ENCODE measurements around the gene MARCHF2.
"Not testable (repeated sequence)": the region's sequence is repeated elsewhere in the genome, so short reads cannot be mapped to it uniquely, and the experiment has no call there.

Gene MARCHF2, protein sequence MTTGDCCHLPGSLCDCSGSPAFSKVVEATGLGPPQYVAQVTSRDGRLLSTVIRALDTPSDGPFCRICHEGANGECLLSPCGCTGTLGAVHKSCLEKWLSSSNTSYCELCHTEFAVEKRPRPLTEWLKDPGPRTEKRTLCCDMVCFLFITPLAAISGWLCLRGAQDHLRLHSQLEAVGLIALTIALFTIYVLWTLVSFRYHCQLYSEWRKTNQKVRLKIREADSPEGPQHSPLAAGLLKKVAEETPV

DNA sequence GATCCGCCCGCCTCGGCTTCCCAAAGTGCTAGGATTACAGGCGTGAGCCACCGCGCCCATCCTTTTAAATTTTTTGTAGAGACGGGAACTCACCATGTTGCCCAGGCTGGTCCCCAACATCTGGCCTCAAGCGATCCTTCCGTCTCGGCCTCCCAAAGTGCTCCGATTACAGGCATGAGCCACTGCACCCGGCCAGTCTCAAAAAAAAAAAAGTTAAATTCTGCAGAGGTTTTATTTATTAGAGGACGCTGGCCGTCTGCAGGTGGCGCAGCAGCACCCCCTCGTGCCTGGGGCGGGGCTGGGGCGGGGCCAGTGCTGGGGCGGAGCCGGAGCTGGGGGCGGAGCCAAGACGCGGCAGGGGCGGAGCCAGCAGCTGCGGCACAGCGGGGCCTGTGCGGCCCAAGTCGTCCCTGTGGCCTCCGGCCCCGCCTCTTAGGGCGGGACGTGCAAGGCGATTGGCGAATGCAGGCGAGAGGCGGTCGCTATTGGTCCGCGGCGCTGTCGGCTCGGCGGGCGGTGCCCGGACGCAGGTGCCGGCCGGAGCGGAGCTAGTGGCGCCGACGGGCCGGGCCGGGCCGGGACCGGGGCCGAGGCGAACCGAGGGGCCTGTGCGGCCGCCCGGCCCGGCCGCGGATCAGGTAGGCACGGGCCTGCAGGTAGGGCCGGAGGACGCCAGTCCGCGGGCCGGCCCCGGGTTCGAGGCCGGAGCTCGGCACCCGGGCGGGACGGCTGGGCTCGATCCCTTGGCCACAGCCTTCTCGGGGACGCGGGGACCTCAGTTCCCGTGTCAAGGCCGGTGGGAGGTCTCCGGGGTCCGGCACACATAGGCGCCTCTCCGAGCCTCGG lies at the start of gene MARCHF2:
Gene MARCHF2 (plus strand): TSS at position 523 of the 846 bp plus-strand sequence. CDS start 8,536 bp downstream, outside the sequence.
- DNase-seq (ENCODE audit: low spot score), result peak; percentile 99

DNA sequence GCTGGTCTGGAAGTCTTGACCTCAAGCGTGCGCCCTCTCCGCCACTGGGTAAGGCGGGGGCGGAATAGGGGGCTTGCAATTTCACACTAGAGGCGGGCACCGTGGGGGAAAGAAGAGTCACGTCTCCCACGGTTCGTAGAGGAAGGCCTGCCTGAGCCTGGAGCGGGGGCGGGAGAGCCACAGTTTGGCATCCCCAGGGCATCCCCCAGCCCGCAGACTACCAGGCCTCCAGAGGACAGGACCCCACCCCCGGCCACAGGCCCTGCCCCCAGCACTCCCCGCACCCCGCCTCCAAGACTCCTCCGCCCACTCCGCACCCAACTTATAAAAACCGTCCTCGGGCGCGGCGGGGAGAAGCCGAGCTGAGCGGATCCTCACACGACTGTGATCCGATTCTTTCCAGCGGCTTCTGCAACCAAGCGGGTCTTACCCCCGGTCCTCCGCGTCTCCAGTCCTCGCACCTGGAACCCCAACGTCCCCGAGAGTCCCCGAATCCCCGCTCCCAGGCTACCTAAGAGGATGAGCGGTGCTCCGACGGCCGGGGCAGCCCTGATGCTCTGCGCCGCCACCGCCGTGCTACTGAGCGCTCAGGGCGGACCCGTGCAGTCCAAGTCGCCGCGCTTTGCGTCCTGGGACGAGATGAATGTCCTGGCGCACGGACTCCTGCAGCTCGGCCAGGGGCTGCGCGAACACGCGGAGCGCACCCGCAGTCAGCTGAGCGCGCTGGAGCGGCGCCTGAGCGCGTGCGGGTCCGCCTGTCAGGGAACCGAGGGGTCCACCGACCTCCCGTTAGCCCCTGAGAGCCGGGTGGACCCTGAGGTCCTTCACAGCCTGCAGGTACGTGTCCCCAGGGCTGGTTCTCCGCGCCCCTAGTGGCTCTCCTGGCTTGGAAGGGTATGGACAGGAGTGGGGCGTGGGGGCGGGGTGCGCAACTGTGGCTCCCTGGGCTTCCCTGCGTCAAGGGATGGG lies 49.0 kb upstream of the MARCHF2 start, which contains the start of gene ANGPTL4:
Gene ANGPTL4 (plus strand): TSS at position 353 of the 969 bp plus-strand sequence. CDS start 167 bp downstream, at position 520.
- peak; percentile 65 for DNase-seq (ENCODE audit: low spot score)

DNA sequence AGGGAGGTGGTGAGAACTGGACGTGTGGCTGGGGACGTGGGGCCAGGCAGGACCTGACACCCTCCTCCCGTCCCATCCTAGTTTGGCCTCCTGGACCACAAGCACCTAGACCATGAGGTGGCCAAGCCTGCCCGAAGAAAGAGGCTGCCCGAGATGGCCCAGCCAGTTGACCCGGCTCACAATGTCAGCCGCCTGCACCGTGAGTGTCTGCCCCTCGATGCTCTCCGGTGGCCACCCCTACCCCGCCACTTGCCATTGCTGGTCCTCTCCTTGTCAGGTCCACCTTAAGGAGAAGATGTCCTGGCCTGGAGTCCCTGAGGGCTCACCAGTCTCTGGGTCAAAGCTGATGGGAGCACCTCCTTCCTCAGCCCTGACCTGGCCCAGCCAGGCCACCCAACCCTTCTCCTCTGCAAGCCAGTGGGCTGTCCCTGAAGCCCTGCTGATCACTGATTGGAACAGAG lies 47.0 kb upstream of the MARCHF2 start:
- no peak for DNase-seq (ENCODE audit: low spot score)

DNA sequence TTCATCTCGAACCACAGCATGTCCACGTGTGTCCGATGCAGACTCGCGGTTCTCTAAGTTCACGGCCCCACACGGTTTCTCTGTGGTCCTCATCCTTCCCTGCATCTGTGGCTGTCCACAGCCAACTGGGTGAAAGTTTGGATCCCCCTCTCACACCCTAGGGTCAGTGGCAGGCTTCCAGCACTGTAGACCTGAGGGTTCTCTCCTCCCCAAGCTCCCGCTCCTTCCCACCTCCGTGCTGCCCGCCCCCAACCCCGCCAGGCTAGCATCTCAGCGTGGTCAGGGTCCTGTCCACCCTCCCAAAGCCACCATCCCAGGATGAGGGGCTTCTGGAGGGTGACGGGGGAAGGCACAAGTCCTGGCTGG lies 46.2 kb upstream of the MARCHF2 start:
- DNase-seq (ENCODE audit: low spot score), result peak; percentile 47

DNA sequence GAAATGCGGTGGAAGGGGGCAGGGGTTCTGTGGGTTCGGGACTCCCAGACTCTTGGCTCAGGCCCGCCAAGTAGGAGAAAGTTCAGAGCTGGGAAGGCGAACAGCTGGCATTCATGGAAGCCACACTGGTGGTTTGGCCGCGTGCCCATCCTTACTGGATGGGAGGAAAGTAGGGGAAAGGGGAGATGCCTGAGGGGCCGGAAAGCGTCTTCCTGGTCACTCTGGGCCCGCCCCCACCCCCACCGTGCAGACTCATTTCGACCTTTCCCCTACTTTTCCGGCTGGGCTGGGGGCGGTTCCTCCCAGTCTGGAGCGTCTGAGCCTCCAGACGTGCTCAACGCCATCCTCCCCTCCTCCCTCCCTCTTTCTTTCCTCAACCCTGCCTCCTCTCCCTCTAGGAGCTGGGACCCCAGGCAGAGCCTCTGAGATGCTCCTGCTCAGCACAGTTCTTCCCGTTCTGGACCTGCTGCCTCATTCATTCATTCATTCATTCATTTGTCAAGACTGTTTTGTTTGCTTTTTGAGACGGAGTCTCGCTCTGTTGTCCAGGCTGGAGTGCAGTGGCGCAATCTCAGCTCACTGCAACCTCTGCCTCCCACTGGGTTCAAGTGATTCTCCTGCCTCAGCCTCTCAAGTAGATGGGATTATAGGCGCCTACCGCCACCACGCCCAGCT lies 45.6 kb upstream of the MARCHF2 start:
- peak; percentile 89 for DNase-seq (ENCODE audit: low spot score)

DNA sequence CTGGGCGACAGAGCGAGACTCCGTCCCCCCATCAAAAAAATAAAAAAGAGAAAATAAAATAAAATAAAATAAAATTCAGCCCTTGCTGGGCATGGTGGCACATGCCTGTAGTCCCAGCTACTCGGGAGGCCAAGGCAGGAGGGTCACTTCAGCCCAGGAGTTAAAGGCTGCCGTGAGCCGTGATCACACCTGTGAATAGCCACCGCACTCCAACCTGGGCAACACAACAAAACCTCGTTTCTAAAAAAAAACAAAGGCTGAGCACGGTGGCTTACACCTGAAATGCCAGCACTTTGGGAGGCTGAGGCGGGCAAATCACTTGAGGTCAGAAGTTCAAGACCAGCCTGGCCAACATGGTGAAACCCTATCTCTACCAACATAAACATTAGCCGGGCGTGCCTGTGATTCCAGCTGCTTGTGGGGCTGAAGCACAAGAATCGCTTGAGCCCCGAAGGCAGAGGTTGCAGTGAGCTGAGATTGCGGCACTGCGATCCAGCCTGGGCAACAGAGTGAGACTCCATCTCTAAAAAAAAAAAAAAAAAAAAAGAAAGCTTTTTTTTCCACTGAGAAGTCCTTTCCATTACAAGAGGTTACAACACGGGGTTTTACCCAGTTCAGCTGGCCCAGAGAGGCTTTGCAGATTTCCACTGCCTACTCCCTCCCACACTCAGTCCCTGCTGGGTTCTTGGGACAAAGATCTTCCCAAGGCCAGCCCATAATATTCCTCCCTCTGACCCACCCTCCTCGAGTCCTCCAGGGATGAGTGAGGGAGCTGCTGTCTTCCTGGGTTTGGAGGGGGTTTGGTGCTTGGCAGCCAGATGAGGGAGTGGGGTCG lies 42.7 kb upstream of the MARCHF2 start:
- DNase-seq (ENCODE audit: low spot score), result no peak

DNA sequence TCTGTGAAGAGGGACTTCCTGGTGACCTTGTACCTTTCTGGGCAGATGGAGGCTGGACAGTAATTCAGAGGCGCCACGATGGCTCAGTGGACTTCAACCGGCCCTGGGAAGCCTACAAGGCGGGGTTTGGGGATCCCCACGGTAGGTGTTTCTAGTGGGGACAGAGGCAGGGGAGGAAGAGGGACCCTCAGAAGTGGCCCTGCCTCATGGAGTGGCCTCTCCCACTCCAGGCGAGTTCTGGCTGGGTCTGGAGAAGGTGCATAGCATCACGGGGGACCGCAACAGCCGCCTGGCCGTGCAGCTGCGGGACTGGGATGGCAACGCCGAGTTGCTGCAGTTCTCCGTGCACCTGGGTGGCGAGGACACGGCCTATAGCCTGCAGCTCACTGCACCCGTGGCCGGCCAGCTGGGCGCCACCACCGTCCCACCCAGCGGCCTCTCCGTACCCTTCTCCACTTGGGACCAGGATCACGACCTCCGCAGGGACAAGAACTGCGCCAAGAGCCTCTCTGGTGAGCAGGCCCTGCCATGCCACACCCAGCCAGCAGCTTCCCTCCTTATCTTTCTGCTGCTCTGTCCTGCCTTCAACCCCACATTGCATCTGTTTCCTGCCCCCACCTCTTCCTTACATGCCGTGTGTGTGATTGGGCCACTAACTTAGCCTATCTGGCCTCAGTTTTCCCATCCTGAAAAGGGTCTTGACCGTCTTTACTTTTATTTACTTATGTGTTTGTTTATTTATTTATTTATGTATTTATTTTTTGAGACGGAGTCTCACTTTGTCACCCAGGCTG lies 41.9 kb upstream of the MARCHF2 start:
- DNase-seq (ENCODE audit: low spot score), result no peak

DNA sequence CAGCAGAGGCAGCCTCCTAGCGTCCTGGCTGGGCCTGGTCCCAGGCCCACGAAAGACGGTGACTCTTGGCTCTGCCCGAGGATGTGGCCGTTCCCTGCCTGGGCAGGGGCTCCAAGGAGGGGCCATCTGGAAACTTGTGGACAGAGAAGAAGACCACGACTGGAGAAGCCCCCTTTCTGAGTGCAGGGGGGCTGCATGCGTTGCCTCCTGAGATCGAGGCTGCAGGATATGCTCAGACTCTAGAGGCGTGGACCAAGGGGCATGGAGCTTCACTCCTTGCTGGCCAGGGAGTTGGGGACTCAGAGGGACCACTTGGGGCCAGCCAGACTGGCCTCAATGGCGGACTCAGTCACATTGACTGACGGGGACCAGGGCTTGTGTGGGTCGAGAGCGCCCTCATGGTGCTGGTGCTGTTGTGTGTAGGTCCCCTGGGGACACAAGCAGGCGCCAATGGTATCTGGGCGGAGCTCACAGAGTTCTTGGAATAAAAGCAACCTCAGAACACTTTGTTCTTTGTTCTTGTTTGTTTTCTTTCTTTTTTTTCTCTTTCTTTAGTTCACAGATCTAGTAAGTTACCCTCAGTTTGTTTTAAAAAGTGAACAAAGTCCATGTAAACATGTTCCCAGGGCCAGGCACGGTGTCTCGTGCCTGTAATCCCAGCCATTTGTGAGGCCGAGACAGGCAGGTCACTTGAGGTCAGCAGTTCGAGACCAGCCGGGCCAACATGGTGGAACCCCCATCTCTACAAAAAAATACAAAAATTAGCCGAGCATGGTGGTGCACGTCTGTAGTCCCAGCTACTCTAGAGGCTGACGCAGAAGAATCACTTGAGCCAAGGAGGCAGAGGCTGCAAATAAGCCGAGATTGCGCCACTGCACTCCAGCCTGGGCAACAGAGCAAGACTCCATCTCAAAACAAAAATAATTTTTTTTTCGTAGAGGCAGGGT lies 39.0 kb upstream of the MARCHF2 start:
- peak; percentile 44 for DNase-seq (ENCODE audit: low spot score)

DNA sequence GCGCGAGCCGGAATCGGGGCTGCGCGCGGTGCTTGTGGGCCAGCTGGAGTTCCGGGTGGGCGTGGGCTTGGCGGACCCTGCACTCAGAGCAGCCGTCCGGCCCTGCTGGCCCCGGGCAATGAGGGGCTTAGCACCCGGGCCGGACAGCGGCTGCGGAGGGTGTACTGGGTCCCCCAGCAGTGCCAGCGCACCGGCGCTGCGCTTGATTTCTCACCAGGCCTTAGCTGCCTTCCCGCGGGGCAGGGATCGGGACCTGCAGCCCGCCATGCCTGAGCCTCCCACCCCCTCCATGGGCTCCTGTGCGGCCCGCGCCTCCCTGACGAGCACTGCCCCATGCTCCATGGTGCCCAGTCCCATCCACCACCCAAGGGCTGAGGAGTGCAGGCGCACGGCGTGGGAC lies 37.3 kb upstream of the MARCHF2 start:
- not testable (repeated sequence) for DNase-seq (ENCODE audit: low spot score)

DNA sequence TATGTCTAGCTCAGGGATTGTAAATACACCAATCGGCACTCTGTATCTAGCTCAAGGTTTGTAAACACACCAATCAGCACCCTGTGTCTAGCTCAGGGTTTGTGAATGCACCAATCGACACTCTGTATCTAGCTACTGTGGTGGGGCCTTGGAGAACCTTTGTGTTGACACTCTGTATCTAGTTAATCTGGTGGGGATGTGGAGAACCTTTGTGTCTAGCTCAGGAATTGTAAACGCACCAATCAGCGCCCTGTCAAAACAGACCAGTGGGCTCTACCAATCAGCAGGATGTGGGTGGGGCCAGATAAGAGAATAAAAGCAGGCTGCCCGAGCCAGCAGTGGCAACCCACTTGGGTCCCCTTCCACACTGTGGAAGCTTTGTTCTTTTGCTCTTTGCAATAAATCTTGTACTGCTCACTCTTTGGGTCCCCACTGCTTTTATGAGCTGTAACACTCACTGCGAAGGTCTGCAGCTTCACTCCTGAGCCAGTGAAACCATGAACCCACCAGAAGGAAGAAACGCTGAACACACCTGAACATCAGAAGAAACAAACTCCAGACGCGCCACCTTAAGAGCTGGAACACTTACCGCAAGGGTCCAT lies 36.6 kb upstream of the MARCHF2 start:
- DNase-seq (ENCODE audit: low spot score), result not testable (repeated sequence)

DNA sequence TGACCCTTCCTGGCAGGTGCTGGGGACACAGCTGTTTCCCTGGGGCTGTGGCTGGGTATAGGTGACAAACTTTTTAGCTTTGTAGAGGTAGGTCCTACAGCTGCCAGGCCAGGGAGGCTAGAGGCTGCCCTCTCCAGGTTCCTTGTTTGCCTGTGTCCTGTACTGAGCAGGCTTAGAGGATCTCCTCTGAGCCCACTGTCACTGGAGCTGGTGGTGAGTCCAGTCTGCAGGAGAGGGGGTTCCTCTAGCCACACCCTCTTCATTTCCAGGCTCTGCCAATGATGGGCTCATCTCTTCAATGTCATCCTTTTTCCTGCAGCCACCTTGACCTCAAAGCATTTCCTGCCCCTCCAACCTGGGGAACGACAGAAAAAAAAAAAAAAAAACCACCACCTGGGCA lies 35.5 kb upstream of the MARCHF2 start:
- DNase-seq (ENCODE audit: low spot score), result no peak

DNA sequence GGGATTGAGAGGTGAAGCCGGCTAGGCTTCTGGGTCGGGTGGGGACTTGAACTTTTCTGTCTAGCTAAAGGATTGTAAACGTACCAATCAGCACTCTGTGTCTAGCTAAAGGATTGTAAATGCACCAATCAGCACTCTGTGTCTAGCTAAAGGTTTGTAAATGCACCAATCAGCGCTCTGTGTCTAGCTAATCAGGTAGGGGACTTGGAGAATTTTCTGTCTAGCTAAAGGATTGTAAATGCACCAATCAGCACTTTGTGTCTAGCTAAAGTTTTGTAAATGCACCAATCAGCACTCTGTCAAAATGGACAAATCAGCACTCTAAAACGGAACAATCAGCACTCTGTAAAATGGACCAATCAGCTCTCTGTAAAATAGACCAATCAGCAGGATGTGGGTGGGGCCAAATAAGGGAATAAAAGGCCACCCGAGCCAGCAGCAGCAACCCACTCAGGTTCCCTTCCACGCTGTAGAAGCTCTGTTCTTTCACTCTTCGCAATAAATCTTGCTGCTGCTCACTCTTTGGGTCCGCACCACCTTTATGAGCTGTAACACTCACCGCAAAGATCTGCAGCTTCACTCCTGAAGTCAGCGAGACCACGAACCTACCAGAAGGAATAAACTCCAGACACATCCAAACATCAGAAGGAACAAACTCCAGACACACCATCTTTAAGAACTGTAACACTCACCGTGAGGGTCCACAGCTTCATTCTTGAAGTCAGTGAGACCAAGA lies 33.8 kb upstream of the MARCHF2 start:
- DNase-seq (ENCODE audit: low spot score), result not testable (repeated sequence)

DNA sequence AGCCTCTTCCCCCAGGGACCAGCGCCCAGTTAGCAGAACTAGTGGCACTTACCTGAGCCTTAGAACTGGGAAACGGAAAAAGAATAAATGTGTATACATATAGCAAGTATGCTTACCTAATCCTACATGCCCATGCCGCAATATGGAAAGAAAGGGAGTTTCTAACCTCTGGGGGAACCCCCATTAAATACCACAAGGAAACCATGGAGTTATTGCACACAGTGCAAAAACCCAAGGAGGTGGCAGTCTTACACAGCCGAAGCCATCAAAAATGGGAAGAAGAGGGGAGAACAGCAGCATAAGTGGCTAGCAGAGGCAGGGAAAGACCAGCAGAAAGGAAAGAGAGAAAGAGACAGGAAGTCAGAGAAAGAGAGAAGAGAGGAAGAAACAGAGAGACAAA lies 28.5 kb upstream of the MARCHF2 start:
- DNase-seq (ENCODE audit: low spot score), result not testable (repeated sequence)

DNA sequence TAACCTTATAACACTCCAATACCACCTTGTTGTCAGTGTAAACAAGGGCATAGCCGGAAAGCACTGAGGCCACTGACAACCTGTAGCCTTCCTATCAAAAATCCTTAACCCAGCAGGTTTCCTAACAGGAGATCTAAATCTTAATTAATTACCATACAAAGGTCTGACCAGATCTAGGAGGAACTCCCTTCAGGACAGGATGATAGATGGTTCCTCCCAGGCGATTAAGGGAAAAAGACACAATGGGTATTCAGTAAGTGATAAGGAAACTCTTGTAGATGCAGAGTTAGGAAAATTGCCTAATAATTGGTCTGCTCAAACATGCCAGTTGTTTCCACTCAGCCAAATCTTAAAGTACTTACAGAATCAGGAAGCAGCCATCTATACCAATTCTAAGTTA lies 28.0 kb upstream of the MARCHF2 start:
- not testable (repeated sequence) for DNase-seq (ENCODE audit: low spot score)

DNA sequence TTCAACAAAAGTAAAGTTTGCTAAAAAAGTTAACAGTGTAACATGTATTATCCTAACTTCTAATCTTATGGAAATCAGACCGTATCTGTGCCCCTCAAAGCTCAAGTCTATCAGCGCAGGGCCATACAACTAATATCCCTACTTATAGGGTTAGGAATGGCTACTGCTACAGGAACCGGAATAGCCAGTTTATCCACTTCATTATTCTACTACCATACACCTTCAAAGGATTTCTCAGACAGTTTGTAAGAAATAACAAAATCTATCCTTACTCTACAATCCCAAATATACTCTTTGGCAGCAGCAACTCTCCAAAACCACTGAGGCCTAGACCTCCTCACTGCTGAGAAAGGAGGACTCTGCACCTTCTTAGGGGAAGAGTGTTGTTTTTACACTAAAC lies 27.5 kb upstream of the MARCHF2 start:
- DNase-seq (ENCODE audit: low spot score), result not testable (repeated sequence)

DNA sequence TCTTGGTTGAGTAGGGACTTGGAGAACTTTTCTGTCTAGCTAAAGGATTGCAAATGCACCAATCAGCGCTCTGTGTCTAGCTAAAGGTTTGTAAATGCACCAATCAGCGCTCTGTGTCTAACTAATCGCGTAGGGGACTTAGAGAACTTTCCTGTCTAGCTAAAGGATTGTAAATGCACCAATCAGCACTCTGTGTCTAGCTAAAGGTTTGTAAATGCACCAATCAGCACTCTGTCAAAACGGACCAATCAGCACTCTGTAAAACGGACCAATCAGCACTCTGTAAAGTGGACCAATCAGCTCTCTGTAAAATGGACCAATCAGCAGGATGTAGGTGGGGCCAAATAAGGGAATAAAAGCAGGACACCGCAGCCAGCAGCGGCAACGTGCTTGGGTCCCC lies 26.7 kb upstream of the MARCHF2 start:
- DNase-seq (ENCODE audit: low spot score), result not testable (repeated sequence)

DNA sequence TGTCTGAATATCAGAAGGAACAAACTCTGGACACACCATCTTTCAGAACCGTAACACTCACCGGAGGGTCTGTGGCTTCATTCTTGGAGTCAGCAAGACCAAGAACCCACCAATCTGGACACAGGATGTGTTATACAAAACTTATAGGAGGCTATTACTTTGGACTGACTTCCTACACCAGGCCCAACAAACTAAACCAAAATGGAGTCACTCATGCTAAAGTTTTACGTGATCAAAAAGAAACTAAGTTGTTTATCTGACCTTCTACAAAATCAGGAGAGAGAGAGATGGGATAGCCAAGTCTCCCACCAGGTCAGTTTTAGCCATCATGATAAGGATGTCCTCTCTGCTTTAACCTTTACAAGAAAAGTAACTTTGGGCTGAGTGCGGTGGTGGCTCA lies 26.1 kb upstream of the MARCHF2 start:
- DNase-seq (ENCODE audit: low spot score), result no peak
